HEK293 (cell line): Measurements from ENCODE around the gene BACH1.

Experiments used
- EGR2 ChIP-seq: fragments of 450-650 bp; formaldehyde crosslinking; IDR thresholded peaks from 2 replicates; pipeline ENCODE4 v1.5.1; 2016; ENCODE audit warnings: low read depth, missing biosample characterization, missing genetic modification characterization
- HOXA7 ChIP-seq: sonication (generic); formaldehyde crosslinking; IDR thresholded peaks from 2 replicates; pipeline ENCODE4 v1.8.1; 2022; ENCODE audit warnings: missing genetic modification reagents, borderline replicate concordance
- KLF1 ChIP-seq: fragments of 450-650 bp; formaldehyde crosslinking; IDR thresholded peaks from 2 replicates; pipeline ENCODE4 v1.5.1; 2016; ENCODE audit warnings: missing biosample characterization, missing genetic modification characterization
- MYNN ChIP-seq: fragments of 450-650 bp; formaldehyde crosslinking; IDR thresholded peaks from 2 replicates; pipeline ENCODE4 v1.5.1; 2016; ENCODE audit warnings: missing biosample characterization, missing genetic modification characterization, borderline replicate concordance
- OSR2 ChIP-seq: fragments of 450-650 bp; formaldehyde crosslinking; IDR thresholded peaks from 2 replicates; pipeline ENCODE4 v1.5.1; 2016; ENCODE audit warnings: missing biosample characterization, missing genetic modification characterization
- REPIN1 ChIP-seq: fragments of 450-650 bp; formaldehyde crosslinking; IDR thresholded peaks from 2 replicates; pipeline ENCODE4 v1.5.1; 2017; ENCODE audit warnings: missing biosample characterization, missing genetic modification characterization, low read depth
- TRIM28 ChIP-seq: IDR thresholded peaks from 2 replicates; pipeline ENCODE4 v1.6.1; 2011; ENCODE audit warnings: low read length, control low read depth, borderline replicate concordance
- ZBTB21 ChIP-seq: fragments of 450-650 bp; formaldehyde crosslinking; IDR thresholded peaks from 2 replicates; pipeline ENCODE4 v1.5.1; 2017; ENCODE audit warnings: missing biosample characterization, missing genetic modification characterization
- ZBTB8A ChIP-seq: fragments of 450-650 bp; formaldehyde crosslinking; IDR thresholded peaks from 2 replicates; pipeline ENCODE4 v1.5.1; 2016; ENCODE audit warnings: missing biosample characterization, missing genetic modification characterization
- ZNF140 ChIP-seq: fragments of 450-650 bp; formaldehyde crosslinking; IDR thresholded peaks from 2 replicates; pipeline ENCODE4 v1.5.1; 2016; ENCODE audit warnings: missing biosample characterization, missing genetic modification characterization
- ZNF211 ChIP-seq: fragments of 450-650 bp; formaldehyde crosslinking; IDR thresholded peaks from 2 replicates; pipeline ENCODE4 v1.5.1; 2016; ENCODE audit warnings: low read depth, missing biosample characterization, missing genetic modification characterization
- ZNF398 ChIP-seq: fragments of 450-650 bp; formaldehyde crosslinking; IDR thresholded peaks from 2 replicates; pipeline ENCODE4 v1.5.1; 2017; ENCODE audit warnings: missing biosample characterization, missing genetic modification characterization
- ZNF426 ChIP-seq: fragments of 450-650 bp; formaldehyde crosslinking; IDR thresholded peaks from 2 replicates; pipeline ENCODE4 v1.5.1; 2017; ENCODE audit warnings: missing biosample characterization, missing genetic modification characterization, mild to moderate bottlenecking, inconsistent platforms, moderate library complexity
- ZNF521 ChIP-seq: fragments of 450-650 bp; formaldehyde crosslinking; IDR thresholded peaks from 2 replicates; pipeline ENCODE4 v1.5.1; 2017; ENCODE audit warnings: missing biosample characterization, mild to moderate bottlenecking, missing genetic modification characterization
- ZNF558 ChIP-seq: fragments of 450-650 bp; formaldehyde crosslinking; IDR thresholded peaks from 2 replicates; pipeline ENCODE4 v1.5.1; 2016; ENCODE audit warnings: missing biosample characterization, missing genetic modification characterization
- ZNF624 ChIP-seq: fragments of 450-650 bp; formaldehyde crosslinking; IDR thresholded peaks from 2 replicates; pipeline ENCODE4 v1.5.1; 2017; ENCODE audit warnings: missing biosample characterization, missing genetic modification characterization
- ZNF658 ChIP-seq: fragments of 450-650 bp; formaldehyde crosslinking; IDR thresholded peaks from 2 replicates; pipeline ENCODE4; 2016; ENCODE audit warnings: missing biosample characterization, missing genetic modification characterization
- ZNF704 ChIP-seq: fragments of 450-650 bp; formaldehyde crosslinking; IDR thresholded peaks from 2 replicates; pipeline ENCODE4 v1.5.1; 2016; ENCODE audit warnings: missing biosample characterization, missing genetic modification characterization
- ZNF747 ChIP-seq: fragments of 450-650 bp; formaldehyde crosslinking; IDR thresholded peaks from 2 replicates; pipeline ENCODE4 v1.5.1; 2016; ENCODE audit warnings: missing biosample characterization, missing genetic modification characterization
- ZNF837 ChIP-seq: fragments of 450-650 bp; formaldehyde crosslinking; IDR thresholded peaks from 2 replicates; pipeline ENCODE4 v1.5.1; 2016; ENCODE audit warnings: missing biosample characterization, missing genetic modification characterization
- ZSCAN16 ChIP-seq: fragments of 450-650 bp; formaldehyde crosslinking; IDR thresholded peaks from 2 replicates; pipeline ENCODE4 v1.5.1; 2016; ENCODE audit warnings: missing biosample characterization, missing genetic modification characterization
- ZSCAN23 ChIP-seq: fragments of 450-650 bp; formaldehyde crosslinking; IDR thresholded peaks from 2 replicates; pipeline ENCODE4 v1.5.1; 2016; ENCODE audit warnings: missing biosample characterization, missing genetic modification characterization
- ZSCAN30 ChIP-seq: fragments of 450-650 bp; IDR thresholded peaks from 2 replicates; pipeline ENCODE4 v1.5.1; 2018; ENCODE audit warnings: missing biosample characterization, mild to moderate bottlenecking, missing genetic modification characterization, moderate library complexity
- TF ChIP-seq, protein P1 (sequence below): fragments of 450-650 bp; formaldehyde crosslinking; IDR thresholded peaks from 2 replicates; pipeline ENCODE4 v1.5.1; 2016; ENCODE audit warnings: missing biosample characterization, missing genetic modification characterization
- TF ChIP-seq, protein P2 (sequence below): fragments of 450-650 bp; formaldehyde crosslinking; IDR thresholded peaks from 2 replicates; pipeline ENCODE4 v1.5.1; 2016; ENCODE audit warnings: missing biosample characterization, missing genetic modification characterization, borderline replicate concordance
- TF ChIP-seq, protein P3 (sequence below): fragments of 450-650 bp; formaldehyde crosslinking; IDR thresholded peaks from 2 replicates; pipeline ENCODE4 v1.5.1; 2016; ENCODE audit warnings: missing biosample characterization, missing genetic modification characterization
- TF ChIP-seq, protein P4 (sequence below): fragments of 450-650 bp; formaldehyde crosslinking; IDR thresholded peaks from 2 replicates; pipeline ENCODE4 v1.5.1; 2017; ENCODE audit warnings: missing biosample characterization, missing genetic modification characterization

BACH1 gene

GRCh38 chr21:29299916-29300806 is 1.4 kb downstream of the BACH1 start (continued):
- TF ChIP-seq ZNF747 (tag by site-specific recombination) = no peak
- TF ChIP-seq ZNF624 (tag by site-specific recombination) = no peak
- TF ChIP-seq, protein P1, sequence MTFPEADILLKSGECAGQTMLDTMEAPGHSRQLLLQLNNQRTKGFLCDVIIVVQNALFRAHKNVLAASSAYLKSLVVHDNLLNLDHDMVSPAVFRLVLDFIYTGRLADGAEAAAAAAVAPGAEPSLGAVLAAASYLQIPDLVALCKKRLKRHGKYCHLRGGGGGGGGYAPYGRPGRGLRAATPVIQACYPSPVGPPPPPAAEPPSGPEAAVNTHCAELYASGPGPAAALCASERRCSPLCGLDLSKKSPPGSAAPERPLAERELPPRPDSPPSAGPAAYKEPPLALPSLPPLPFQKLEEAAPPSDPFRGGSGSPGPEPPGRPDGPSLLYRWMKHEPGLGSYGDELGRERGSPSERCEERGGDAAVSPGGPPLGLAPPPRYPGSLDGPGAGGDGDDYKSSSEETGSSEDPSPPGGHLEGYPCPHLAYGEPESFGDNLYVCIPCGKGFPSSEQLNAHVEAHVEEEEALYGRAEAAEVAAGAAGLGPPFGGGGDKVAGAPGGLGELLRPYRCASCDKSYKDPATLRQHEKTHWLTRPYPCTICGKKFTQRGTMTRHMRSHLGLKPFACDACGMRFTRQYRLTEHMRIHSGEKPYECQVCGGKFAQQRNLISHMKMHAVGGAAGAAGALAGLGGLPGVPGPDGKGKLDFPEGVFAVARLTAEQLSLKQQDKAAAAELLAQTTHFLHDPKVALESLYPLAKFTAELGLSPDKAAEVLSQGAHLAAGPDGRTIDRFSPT (tag by site-specific recombination) = peak; percentile 57; the same call in 1 of the 2 replicates
- TF ChIP-seq, protein P2, sequence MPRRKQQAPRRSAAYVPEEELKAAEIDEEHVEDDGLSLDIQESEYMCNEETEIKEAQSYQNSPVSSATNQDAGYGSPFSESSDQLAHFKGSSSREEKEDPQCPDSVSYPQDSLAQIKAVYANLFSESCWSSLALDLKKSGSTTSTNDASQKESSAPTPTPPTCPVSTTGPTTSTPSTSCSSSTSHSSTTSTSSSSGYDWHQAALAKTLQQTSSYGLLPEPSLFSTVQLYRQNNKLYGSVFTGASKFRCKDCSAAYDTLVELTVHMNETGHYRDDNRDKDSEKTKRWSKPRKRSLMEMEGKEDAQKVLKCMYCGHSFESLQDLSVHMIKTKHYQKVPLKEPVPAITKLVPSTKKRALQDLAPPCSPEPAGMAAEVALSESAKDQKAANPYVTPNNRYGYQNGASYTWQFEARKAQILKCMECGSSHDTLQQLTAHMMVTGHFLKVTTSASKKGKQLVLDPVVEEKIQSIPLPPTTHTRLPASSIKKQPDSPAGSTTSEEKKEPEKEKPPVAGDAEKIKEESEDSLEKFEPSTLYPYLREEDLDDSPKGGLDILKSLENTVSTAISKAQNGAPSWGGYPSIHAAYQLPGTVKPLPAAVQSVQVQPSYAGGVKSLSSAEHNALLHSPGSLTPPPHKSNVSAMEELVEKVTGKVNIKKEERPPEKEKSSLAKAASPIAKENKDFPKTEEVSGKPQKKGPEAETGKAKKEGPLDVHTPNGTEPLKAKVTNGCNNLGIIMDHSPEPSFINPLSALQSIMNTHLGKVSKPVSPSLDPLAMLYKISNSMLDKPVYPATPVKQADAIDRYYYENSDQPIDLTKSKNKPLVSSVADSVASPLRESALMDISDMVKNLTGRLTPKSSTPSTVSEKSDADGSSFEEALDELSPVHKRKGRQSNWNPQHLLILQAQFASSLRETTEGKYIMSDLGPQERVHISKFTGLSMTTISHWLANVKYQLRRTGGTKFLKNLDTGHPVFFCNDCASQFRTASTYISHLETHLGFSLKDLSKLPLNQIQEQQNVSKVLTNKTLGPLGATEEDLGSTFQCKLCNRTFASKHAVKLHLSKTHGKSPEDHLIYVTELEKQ (tag by site-specific recombination) = peak; percentile 95
- TF ChIP-seq, protein P3, sequence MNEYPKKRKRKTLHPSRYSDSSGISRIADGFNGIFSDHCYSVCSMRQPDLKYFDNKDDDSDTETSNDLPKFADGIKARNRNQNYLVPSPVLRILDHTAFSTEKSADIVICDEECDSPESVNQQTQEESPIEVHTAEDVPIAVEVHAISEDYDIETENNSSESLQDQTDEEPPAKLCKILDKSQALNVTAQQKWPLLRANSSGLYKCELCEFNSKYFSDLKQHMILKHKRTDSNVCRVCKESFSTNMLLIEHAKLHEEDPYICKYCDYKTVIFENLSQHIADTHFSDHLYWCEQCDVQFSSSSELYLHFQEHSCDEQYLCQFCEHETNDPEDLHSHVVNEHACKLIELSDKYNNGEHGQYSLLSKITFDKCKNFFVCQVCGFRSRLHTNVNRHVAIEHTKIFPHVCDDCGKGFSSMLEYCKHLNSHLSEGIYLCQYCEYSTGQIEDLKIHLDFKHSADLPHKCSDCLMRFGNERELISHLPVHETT (tag by site-specific recombination) = peak; percentile 98
- no peak for TF ChIP-seq HOXA7 (CRISPR knock-in tag)
- TF ChIP-seq ZNF521 (tag by site-specific recombination) = no peak
- no peak for TF ChIP-seq ZNF140 (tag by site-specific recombination)
- no peak for TF ChIP-seq EGR2 (tag by site-specific recombination)
- peak; percentile 91 for TF ChIP-seq OSR2 (tag by site-specific recombination)
- TF ChIP-seq KLF1 (tag by site-specific recombination) = no peak
- TF ChIP-seq ZNF211 (tag by site-specific recombination) = no peak
- TF ChIP-seq ZBTB8A (tag by site-specific recombination) = peak; percentile 85
- TF ChIP-seq ZNF704 (tag by site-specific recombination) = no peak
- TF ChIP-seq ZNF837 (tag by site-specific recombination) = no peak
- TF ChIP-seq ZNF658 (tag by site-specific recombination) = no peak
- peak; percentile 77 for TF ChIP-seq ZNF398 (tag by site-specific recombination)
- no peak for TF ChIP-seq ZNF426 (tag by site-specific recombination)
- peak; percentile 78 for TF ChIP-seq ZNF558 (tag by site-specific recombination)
- TF ChIP-seq MYNN (tag by site-specific recombination) = no peak; the same call in 1 of the 2 replicates
- TF ChIP-seq ZSCAN16 (tag by site-specific recombination) = no peak
- TF ChIP-seq ZSCAN30 = 0 out of 2 replicates have a peak, but pooled peaks have one; percentile 48
- TF ChIP-seq, protein P4, sequence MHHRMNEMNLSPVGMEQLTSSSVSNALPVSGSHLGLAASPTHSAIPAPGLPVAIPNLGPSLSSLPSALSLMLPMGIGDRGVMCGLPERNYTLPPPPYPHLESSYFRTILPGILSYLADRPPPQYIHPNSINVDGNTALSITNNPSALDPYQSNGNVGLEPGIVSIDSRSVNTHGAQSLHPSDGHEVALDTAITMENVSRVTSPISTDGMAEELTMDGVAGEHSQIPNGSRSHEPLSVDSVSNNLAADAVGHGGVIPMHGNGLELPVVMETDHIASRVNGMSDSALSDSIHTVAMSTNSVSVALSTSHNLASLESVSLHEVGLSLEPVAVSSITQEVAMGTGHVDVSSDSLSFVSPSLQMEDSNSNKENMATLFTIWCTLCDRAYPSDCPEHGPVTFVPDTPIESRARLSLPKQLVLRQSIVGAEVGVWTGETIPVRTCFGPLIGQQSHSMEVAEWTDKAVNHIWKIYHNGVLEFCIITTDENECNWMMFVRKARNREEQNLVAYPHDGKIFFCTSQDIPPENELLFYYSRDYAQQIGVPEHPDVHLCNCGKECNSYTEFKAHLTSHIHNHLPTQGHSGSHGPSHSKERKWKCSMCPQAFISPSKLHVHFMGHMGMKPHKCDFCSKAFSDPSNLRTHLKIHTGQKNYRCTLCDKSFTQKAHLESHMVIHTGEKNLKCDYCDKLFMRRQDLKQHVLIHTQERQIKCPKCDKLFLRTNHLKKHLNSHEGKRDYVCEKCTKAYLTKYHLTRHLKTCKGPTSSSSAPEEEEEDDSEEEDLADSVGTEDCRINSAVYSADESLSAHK (tag by site-specific recombination) = peak; percentile 95
- peak; percentile 41; the same call in 1 of the 2 replicates for TF ChIP-seq TRIM28
- TF ChIP-seq ZSCAN23 (tag by site-specific recombination) = peak; percentile 88; the same call in 1 of the 2 replicates
- no peak for TF ChIP-seq REPIN1
- TF ChIP-seq ZBTB21 = peak; percentile 93
